H9 (cell line): ENCODE data around the gene IPO9. TPM values are rescaled to one million over a fixed set of nuclear protein-coding genes. Genes with fewer than 3 reads are reported as not detected.

ENCODE experiments used
- DNase-seq: peaks from one replicate; pipeline ENCODE4 v3.0.0-alpha.2; 2017
- H2AFZ ChIP-seq: one replicate; pipeline ENCODE4 v1.6.1; 2013; ENCODE audit warnings: mild to moderate bottlenecking, low read length, control low read depth, moderate library complexity
- H2AK5ac ChIP-seq: 2 replicates; pipeline ENCODE4 v1.6.1; 2013; ENCODE audit warnings: low read length, control low read depth, mixed read lengths; ENCODE audit not compliant: insufficient read length
- H2BK120ac ChIP-seq: one replicate; pipeline ENCODE4 v1.6.1; 2013; ENCODE audit warnings: low read depth, mild to moderate bottlenecking, low read length, control low read depth, inconsistent platforms; ENCODE audit not compliant: poor library complexity, severe bottlenecking
- H2BK12ac ChIP-seq: 2 replicates; pipeline ENCODE4 v1.6.1; 2013; ENCODE audit warnings: low read length, control low read depth, mixed read lengths, low read depth; ENCODE audit not compliant: insufficient read length
- H2BK15ac ChIP-seq: 2 replicates; pipeline ENCODE4 v1.6.1; 2013; ENCODE audit warnings: low read depth, low read length, control low read depth
- H2BK20ac ChIP-seq: one replicate; pipeline ENCODE4 v1.6.1; 2013; ENCODE audit warnings: low read depth, mild to moderate bottlenecking, low read length, control low read depth, inconsistent platforms; ENCODE audit not compliant: poor library complexity, severe bottlenecking
- H2BK5ac ChIP-seq: 2 replicates; pipeline ENCODE4 v1.6.1; 2013; ENCODE audit warnings: low read length, control low read depth, mixed read lengths; ENCODE audit not compliant: insufficient read length
- H3K14ac ChIP-seq: 2 replicates; pipeline ENCODE4 v1.6.1; 2013; ENCODE audit warnings: low read length, control low read depth; ENCODE audit not compliant: insufficient read depth
- H3K18ac ChIP-seq: 2 replicates; pipeline ENCODE4 v1.6.1; 2013; ENCODE audit warnings: low read depth, mild to moderate bottlenecking, mixed read lengths, low read length, control low read depth; ENCODE audit not compliant: insufficient read length
- H3K23ac ChIP-seq: 2 replicates; pipeline ENCODE4 v1.6.1; 2013; ENCODE audit warnings: low read length, control low read depth, mixed read lengths, low read depth; ENCODE audit not compliant: insufficient read length
- H3K23me2 ChIP-seq: 2 replicates; pipeline ENCODE4 v1.6.1; 2013; ENCODE audit warnings: low read depth, mild to moderate bottlenecking, mixed read lengths, low read length, control low read depth; ENCODE audit not compliant: insufficient read length, poor library complexity, severe bottlenecking
- H3K27ac ChIP-seq: 2 replicates; pipeline ENCODE4 v1.5.1; 2013; ENCODE audit warnings: low read length, control low read depth, mixed read lengths, low read depth; ENCODE audit not compliant: insufficient read length
- H3K27me3 ChIP-seq: 2 replicates; pipeline ENCODE4 v1.6.1; 2013; ENCODE audit warnings: low read length, control low read depth, inconsistent platforms; ENCODE audit not compliant: insufficient read depth
- H3K4ac ChIP-seq: 2 replicates; pipeline ENCODE4 v1.6.1; 2013; ENCODE audit warnings: low read depth, mild to moderate bottlenecking, control low read depth, inconsistent platforms, low read length, moderate library complexity
- H3K4me1 ChIP-seq: 2 replicates; pipeline ENCODE4 v1.6.1; 2013; ENCODE audit warnings: low read length, control low read depth, inconsistent platforms; ENCODE audit not compliant: insufficient read depth
- H3K4me2 ChIP-seq: 2 replicates; pipeline ENCODE4 v1.6.1; 2013; ENCODE audit warnings: low read length, control low read depth, mixed read lengths; ENCODE audit not compliant: insufficient read length, insufficient read depth
- H3K56ac ChIP-seq: 2 replicates; pipeline ENCODE4 v1.6.1; 2013; ENCODE audit warnings: low read depth, mild to moderate bottlenecking, mixed read lengths, low read length, control low read depth; ENCODE audit not compliant: insufficient read length
- H3K79me1 ChIP-seq: 2 replicates; pipeline ENCODE4 v1.6.1; 2013; ENCODE audit warnings: low read depth, mild to moderate bottlenecking, moderate library complexity, low read length, control low read depth, inconsistent platforms; ENCODE audit not compliant: insufficient read depth, poor library complexity, severe bottlenecking
- H3K79me2 ChIP-seq: 2 replicates; pipeline ENCODE4 v1.6.1; 2013; ENCODE audit warnings: low read length, control low read depth, inconsistent platforms; ENCODE audit not compliant: insufficient read depth
- H3K9ac ChIP-seq: 2 replicates; pipeline ENCODE4 v1.6.1; 2013; ENCODE audit warnings: low read length, control low read depth, mixed read lengths; ENCODE audit not compliant: insufficient read length; ENCODE audit errors: extremely low read depth
- H3K9me3 ChIP-seq: one replicate; pipeline ENCODE4 v1.6.1; 2013; ENCODE audit warnings: low read depth, low read length, inconsistent platforms; ENCODE audit not compliant: control insufficient read depth
- H3T11ph ChIP-seq: one replicate; pipeline ENCODE4 v1.6.1; 2013; ENCODE audit warnings: mild to moderate bottlenecking, low read length, control low read depth, inconsistent platforms
- H4K20me1 ChIP-seq: one replicate; pipeline ENCODE4 v1.6.1; 2013; ENCODE audit not compliant: control insufficient read depth, insufficient read length, insufficient read depth
- H4K5ac ChIP-seq: 2 replicates; pipeline ENCODE4 v1.6.1; 2013; ENCODE audit warnings: low read depth, mild to moderate bottlenecking, mixed read lengths, low read length, control low read depth; ENCODE audit not compliant: insufficient read length
- H4K8ac ChIP-seq: replicated peaks from 2 replicates; pipeline ENCODE4 v1.6.1; 2013; ENCODE audit warnings: low read length, control low read depth, mixed read lengths, low read depth; ENCODE audit not compliant: insufficient read length
- H4K91ac ChIP-seq: 2 replicates; pipeline ENCODE4 v1.6.1; 2013; ENCODE audit warnings: low read depth, mild to moderate bottlenecking, moderate library complexity, mixed read lengths, low read length, control low read depth; ENCODE audit not compliant: insufficient read length
- H3K27ac Mint-ChIP-seq, 3 experiments: 2 replicates in 2 of 3; 3 replicates in 1 of 3; pipeline ENCODE4 v1.8.0; 2020 to 2021; ENCODE audit warnings: mixed read lengths in 3 of 3, mild to moderate bottlenecking in 1 of 3, moderate library complexity in 1 of 3
- H3K27me3 Mint-ChIP-seq: 2 replicates; pipeline ENCODE4 v1.8.0; 2021; ENCODE audit warnings: low read depth, mild to moderate bottlenecking, moderate library complexity, mixed read lengths
- H3K36me3 Mint-ChIP-seq, 3 experiments: 2 replicates in 2 of 3; 3 replicates in 1 of 3; pipeline ENCODE4 v1.8.0; 2020 to 2021; ENCODE audit warnings: low read depth in 3 of 3, mixed read lengths in 3 of 3; ENCODE audit not compliant: insufficient read depth in 1 of 3
- H3K4me1 Mint-ChIP-seq, 2 experiments: 2 replicates each; pipeline ENCODE4 v1.8.0; 2020; ENCODE audit warnings: mixed read lengths in 2 of 2
- H3K4me3 Mint-ChIP-seq, 2 experiments: 2 replicates in 1 of 2; 3 replicates in 1 of 2; pipeline ENCODE4 v1.8.0; 2020 to 2021; ENCODE audit warnings: mild to moderate bottlenecking in 2 of 2, mixed read lengths in 2 of 2, moderate library complexity in 1 of 2
- H3K9me3 Mint-ChIP-seq, 2 experiments: 2 replicates in 1 of 2; 3 replicates in 1 of 2; pipeline ENCODE4 v1.8.0; 2020; ENCODE audit warnings: mild to moderate bottlenecking in 2 of 2, mixed read lengths in 2 of 2, moderate library complexity in 1 of 2
- WGBS: extraction: QIAGEN DNeasy Blood & Tissue Kit; methylation state at CpG from one replicate; pipeline ENCODE4 v1.1.7; 2013; ENCODE audit warnings: missing lambda C conversion rate, low lambda C conversion rate, mixed read lengths; ENCODE audit not compliant: insufficient read length; ENCODE audit errors: extremely low coverage; 5-methylcytosine and 5-hydroxymethylcytosine counted together
- total RNA-seq: library from RNA; stranded (reverse); gene quantifications from 2 replicates; pipeline ENCODE4 v1.2.1, GENCODE V29; 2021
- TF ChIP-seq, protein P1 (sequence below): fragments of 200-600 bp; sonication (generic); conservative IDR thresholded peaks from 3 replicates; pipeline ENCODE4 v1.8.0; 2021; ENCODE audit warnings: antibody characterized with exemption, mild to moderate bottlenecking

Gene IPO9
- total RNA-seq, 1 experiment from 2014 or later = 104 TPM

DNA sequence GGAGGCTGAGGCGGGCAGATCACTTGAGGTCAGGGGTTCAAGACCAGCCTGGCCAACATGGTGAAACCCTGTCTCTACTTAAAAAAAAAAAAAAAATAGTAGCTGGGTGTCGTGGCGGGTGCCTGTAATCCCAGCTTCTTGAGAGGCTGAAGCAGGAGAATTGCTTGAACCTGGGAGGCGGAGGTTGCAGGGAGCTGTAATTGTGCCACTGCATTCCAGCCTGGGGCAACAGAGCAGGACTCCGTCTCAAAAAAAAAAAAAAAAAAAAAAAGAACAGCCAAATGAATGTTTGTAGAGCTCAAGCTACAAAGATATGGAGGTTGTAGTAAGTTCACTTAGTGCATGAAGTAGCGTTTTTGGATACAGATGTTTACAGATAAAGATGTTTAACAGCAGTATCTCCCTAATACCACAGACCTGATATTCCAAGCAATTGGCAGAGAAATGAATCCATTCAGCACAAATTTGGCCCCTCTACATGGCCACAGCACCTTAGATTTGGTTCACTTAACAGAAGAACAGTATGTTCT lies 49.5 kb upstream of the IPO9 start:
- Histone ChIP-seq H3K23ac (no peak overlapping the region), H4K20me1 (no peaks in the 10 kb centered on the region), H2BK20ac (no peak overlapping the region), H3K23me2 (no peaks in the 10 kb centered on the region), H3K4ac (no peak overlapping the region), H3K4me2 (no peak overlapping the region), H4K91ac (no peak overlapping the region), H2BK120ac (no peak overlapping the region), H2BK12ac (no peak overlapping the region), H3K9me3 (no peaks in the 10 kb centered on the region), H2BK15ac (no peak overlapping the region), H3K79me2 (no peaks in the 10 kb centered on the region), H3K56ac (no peak overlapping the region), H2BK5ac (no peak overlapping the region), H3K4me1 (no peaks in the 10 kb centered on the region), H3K9ac (no peak overlapping the region), H4K8ac (no peak overlapping the region), H3K27ac (no peak overlapping the region), H3K27me3 (no peaks in the 10 kb centered on the region), H4K5ac (no peak overlapping the region), H2AK5ac (no peak overlapping the region), H3K18ac (no peak overlapping the region), H3K79me1 (no peaks in the 10 kb centered on the region), H3T11ph (no peak overlapping the region), H2AFZ (no peak overlapping the region), H3K14ac (no peak overlapping the region)
- peaks cover 8 to 15% of the 10 kb centered on the region in 2 experiments; a peak in 3 of 4 replicates for H3K4me1 Mint-ChIP-seq
- no peaks in the 10 kb centered on the region for H3K27me3 Mint-ChIP-seq
- WGBS = no CpG with 5 or more reads among the region's 6 CpGs
- TF ChIP-seq, protein P1, sequence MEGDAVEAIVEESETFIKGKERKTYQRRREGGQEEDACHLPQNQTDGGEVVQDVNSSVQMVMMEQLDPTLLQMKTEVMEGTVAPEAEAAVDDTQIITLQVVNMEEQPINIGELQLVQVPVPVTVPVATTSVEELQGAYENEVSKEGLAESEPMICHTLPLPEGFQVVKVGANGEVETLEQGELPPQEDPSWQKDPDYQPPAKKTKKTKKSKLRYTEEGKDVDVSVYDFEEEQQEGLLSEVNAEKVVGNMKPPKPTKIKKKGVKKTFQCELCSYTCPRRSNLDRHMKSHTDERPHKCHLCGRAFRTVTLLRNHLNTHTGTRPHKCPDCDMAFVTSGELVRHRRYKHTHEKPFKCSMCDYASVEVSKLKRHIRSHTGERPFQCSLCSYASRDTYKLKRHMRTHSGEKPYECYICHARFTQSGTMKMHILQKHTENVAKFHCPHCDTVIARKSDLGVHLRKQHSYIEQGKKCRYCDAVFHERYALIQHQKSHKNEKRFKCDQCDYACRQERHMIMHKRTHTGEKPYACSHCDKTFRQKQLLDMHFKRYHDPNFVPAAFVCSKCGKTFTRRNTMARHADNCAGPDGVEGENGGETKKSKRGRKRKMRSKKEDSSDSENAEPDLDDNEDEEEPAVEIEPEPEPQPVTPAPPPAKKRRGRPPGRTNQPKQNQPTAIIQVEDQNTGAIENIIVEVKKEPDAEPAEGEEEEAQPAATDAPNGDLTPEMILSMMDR = no peak
- H3K4me3 Mint-ChIP-seq = no peak overlapping the region
- peaks cover 34 to 46% (median 38%) of the 10 kb centered on the region in 3 experiments for H3K36me3 Mint-ChIP-seq
- H3K9me3 Mint-ChIP-seq = peaks cover 0 to 6% of the 10 kb centered on the region in 2 experiments; a peak in 1 of 5 replicates
- DNase-seq = no peak
- no peak overlapping the region for H3K27ac Mint-ChIP-seq
